Measurements from ENCODE around the gene PRM1.

The PRM1 gene

DNA sequence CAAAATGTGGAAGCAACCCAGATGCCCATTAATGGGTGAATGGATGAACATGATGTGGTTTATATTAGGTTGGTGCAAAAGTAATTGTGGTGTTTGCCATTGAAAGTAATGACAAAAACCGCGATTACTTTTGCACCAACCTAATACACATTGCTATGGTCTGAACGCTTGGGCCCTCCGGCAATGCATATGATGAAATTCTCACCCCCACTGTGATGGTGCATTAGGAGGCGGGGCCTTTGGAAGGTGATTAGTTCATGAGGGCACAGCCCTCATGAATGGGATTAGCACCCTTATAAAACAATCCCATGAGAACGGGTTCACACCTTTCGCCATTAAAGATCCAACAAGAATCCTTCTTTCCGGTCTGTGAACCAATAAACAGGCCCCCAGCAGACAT lies 25.3 kb upstream of the PRM1 start:
- CTCF ChIA-PET, result no interaction called here
- TF ChIP-seq CTCF (IDR thresholded peaks at IDR 0.05; ENCODE audit: control extremely low read depth, extremely low read depth, low read depth, missing control alignments), result no peak
- POLR2A ChIA-PET, result no interaction called here
- no peak for DNase-seq (ENCODE audit: extremely low spot score)

DNA sequence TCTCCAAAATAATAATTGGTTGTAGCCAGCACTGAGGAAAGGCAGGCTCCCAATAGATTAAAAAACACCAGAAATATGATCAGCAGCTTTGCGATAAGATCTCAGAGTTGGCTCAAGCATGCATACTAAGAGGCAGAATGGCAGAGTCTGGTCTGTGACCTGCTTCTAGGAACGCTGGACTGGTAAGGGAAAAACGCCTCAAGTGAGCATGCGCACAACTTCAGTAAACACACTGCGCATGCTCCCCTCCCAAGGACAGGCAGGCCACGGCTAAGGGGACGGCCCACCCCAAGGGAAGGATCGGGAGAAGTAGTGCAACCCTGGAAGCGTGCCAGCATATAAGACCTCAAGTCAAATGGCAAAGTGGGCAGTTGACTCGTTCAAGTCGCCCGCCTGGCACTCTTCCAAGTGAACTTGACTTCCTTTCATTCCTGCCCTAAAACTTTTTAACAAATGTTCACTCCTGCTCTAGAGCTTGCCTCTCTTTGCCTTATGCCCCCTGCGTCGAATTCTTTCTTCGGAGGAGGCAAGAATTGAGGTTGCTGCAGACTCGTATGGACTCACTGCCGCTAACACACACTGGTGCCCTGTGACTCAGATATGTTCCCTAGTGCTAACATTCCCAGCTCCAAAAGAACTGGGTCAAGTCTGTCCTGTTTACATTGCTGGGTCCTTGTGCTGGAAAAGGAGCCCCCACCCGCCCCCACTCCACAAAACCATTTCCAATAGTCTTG lies 22.4 kb upstream of the PRM1 start:
- DNase-seq (ENCODE audit: extremely low spot score), result no peak
- POLR2A ChIA-PET, result no interaction called here
- CTCF ChIA-PET, result interaction anchor here (1.0 kb wide), 1 partner anchor 53 kb away, joined by 3 read pairs; no protein-coding TSS in a partner anchor
- no peak for TF ChIP-seq CTCF (IDR thresholded peaks at IDR 0.05; ENCODE audit: control extremely low read depth, extremely low read depth, low read depth, missing control alignments)

GRCh38 chr16:11302977-11303376 lies 21.8 kb upstream of the PRM1 start:
- TF ChIP-seq CTCF (IDR thresholded peaks at IDR 0.05; ENCODE audit: control extremely low read depth, extremely low read depth, low read depth, missing control alignments), result no peak
- ChIA-PET CTCF (no interaction called here), POLR2A (no interaction called here)
- no peak for DNase-seq (ENCODE audit: extremely low spot score)

- ChIA-PET POLR2A (interaction anchor here (1.2 kb wide), 1 partner anchor 47 kb away, joined by 3 read pairs; no protein-coding TSS in a partner anchor), CTCF (interaction anchor here (1.0 kb wide), 1 partner anchor 9 kb away, joined by 5 read pairs; no protein-coding TSS in a partner anchor)
- no peak for TF ChIP-seq CTCF (IDR thresholded peaks at IDR 0.05; ENCODE audit: control extremely low read depth, extremely low read depth, low read depth, missing control alignments)
- no peak for DNase-seq (ENCODE audit: extremely low spot score)
Observed at GRCh38 chr16:11301645-11302501, 20.7 kb upstream of the PRM1 start.

DNA sequence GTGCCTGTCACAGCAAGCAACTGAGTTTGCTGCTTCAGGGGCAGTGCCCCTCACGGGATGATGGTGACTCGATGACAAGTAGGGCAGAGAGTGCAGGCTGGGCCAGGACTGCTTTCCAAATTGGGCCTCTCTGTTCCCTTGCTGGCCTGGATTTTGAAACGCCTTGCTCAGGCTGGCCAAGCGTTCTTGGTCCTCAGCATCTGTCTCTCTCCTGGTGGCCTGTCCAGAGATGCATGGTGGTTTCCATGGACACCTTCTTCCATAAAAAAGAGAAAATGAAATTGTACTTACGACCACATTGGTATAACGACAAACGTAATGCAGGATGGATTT lies 19.4 kb upstream of the PRM1 start:
- no peak for DNase-seq (ENCODE audit: extremely low spot score)
- CTCF ChIA-PET, result interaction anchor here (4.2 kb wide), 1 partner anchor 10 kb away, joined by 36 read pairs; no protein-coding TSS in a partner anchor
- POLR2A ChIA-PET, result no interaction called here
- TF ChIP-seq CTCF (IDR thresholded peaks at IDR 0.05; ENCODE audit: control extremely low read depth, extremely low read depth, low read depth, missing control alignments), result no peak

DNA sequence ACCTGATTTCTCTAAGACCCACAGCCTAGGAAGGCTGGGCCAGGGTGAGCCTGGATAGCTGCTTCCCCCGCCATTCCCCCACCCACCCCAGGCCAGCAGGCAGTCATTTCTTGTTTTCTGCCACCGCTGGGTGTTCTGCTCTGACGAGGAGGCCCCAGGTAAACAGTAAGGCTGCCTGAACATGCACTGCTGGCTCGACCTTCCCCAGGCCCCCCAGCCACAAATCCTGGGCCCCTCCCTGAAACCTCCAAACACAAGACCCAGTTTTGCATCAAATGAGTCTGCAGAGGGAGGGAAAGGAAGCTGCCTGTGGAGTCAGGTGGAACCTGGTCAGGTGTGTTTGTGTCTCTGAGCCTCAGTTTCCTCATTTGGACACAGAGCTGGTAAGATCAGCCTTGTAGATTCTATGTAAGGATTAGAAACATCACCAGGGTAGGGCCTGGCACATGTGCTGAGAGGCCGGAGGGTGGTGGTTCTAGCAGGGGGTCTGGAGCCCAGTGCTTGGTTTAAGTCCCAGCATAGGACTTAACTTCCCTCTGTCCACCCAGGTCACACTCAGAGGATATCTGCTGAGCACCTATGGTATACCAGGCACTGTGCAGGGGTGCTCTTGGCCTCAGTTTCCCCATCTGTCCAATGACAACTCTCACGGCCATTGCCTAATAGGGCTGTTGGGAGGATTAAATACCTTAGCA lies 18.9 kb upstream of the PRM1 start:
- TF ChIP-seq CTCF (IDR thresholded peaks at IDR 0.05; ENCODE audit: control extremely low read depth, extremely low read depth, low read depth, missing control alignments), result no peak
- CTCF ChIA-PET, result interaction anchor here (1.8 to 4.2 kb wide), 3 partner anchors 10 to 328 kb away, joined by 5 to 36 read pairs (median 25); partner anchors contain the start of gene SOCS1
- no peak for DNase-seq (ENCODE audit: extremely low spot score)
- POLR2A ChIA-PET, result no interaction called here

GRCh38 chr16:11298950-11299547 lies 17.9 kb upstream of the PRM1 start:
- POLR2A ChIA-PET, result interaction anchor here (0.6 to 2.8 kb wide), 3 partner anchors 11 to 43 kb away, joined by 3 to 26 read pairs (median 5); partner anchors contain the start of gene SOCS1
- CTCF ChIA-PET, result interaction anchor here (1.1 to 4.2 kb wide), 10 partner anchors 10 to 328 kb away, joined by 3 to 36 read pairs (median 5); partner anchors contain the start of genes PRM1 and SOCS1
- DNase-seq (ENCODE audit: extremely low spot score), result peak; percentile 62

All from GM10248 (cell line).